ENCODE data around the gene RNF43.

Gene RNF43

GRCh38 chr17:58417300-58418092 lies at the start of gene RNF43:
RNF43 (minus strand) TSS chr17:58417534; CDS start chr17:58415577, 1,957 bp downstream.
- Histone ChIP-seq H4K20me1 (no peaks in the 10 kb centered on the region), H3K4me3 (peak within 1 kb of the TSS in 3 of 10 experiments; percentile 29 to 42 (median 40); a peak in 4 of 20 replicates), H3K27me3 (no peaks in the 10 kb centered on the region), H3K36me3 (no peaks in the 10 kb centered on the region), H3K4me1 (peaks cover 0 to 19% (median 12%) of the 10 kb centered on the region in 10 experiments; a peak in 16 of 20 replicates), H3K9me3 (replicated peaks in 1 of 11) (no peaks in the 10 kb centered on the region), H3K27ac (no peak within 1 kb of the TSS), H3K9ac (peak within 1 kb of the TSS in 4 of 11 experiments; percentile 0 to 40 (median 28); a peak in 5 of 22 replicates), H3K4me2 (peak within 1 kb of the TSS; percentile 34 to 78 (median 60); a peak in 21 of 22 replicates)
- TF ChIP-seq Cebpa-rat (IDR thresholded peaks at IDR 0.05), result no peak

GRCh38 chr17:58455491-58455890 lies 38.2 kb upstream of the RNF43 start:
- no peak overlapping the region for H3K9ac ChIP-seq
- H3K4me3 ChIP-seq, result no peak overlapping the region
- peaks cover 0 to 5% (median 0%) of the 10 kb centered on the region in 11 experiments; a peak in 2 of 22 replicates for H3K9me3 ChIP-seq (replicated peaks in 1 of 11)
- no peak overlapping the region for H3K4me2 ChIP-seq
- 0 out of 22 replicates have a peak, but pooled peaks cover 0 to 4% (median 0%) of the 10 kb centered on the region in 11 experiments for H3K36me3 ChIP-seq
- TF ChIP-seq Cebpa-rat (IDR thresholded peaks at IDR 0.05), result no peak
- H3K4me1 ChIP-seq, result no peaks in the 10 kb centered on the region
- no peaks in the 10 kb centered on the region for H3K27me3 ChIP-seq
- H4K20me1 ChIP-seq, result no peaks in the 10 kb centered on the region
- H3K27ac ChIP-seq, result no peak overlapping the region

GRCh38 chr17:58452738-58453137 lies 35.4 kb upstream of the RNF43 start:
- no peak overlapping the region for H3K4me3 ChIP-seq
- H3K9ac ChIP-seq, result no peak overlapping the region
- H4K20me1 ChIP-seq, result no peaks in the 10 kb centered on the region
- no peaks in the 10 kb centered on the region for H3K27me3 ChIP-seq
- H3K4me1 ChIP-seq, result no peaks in the 10 kb centered on the region
- no peak for TF ChIP-seq Cebpa-rat (IDR thresholded peaks at IDR 0.05)
- H3K27ac ChIP-seq, result no peak overlapping the region
- peaks cover 0 to 5% (median 0%) of the 10 kb centered on the region in 11 experiments; a peak in 2 of 22 replicates for H3K9me3 ChIP-seq (replicated peaks in 1 of 11)
- H3K4me2 ChIP-seq, result no peak overlapping the region
- H3K36me3 ChIP-seq, result 0 out of 22 replicates have a peak, but pooled peaks cover 0 to 4% (median 0%) of the 10 kb centered on the region in 11 experiments

GRCh38 chr17:58447039-58447975 lies 30.0 kb upstream of the RNF43 start:
- Histone ChIP-seq H3K9me3 (replicated peaks in 1 of 11) (0 out of 22 replicates have a peak, but pooled peaks cover 0 to 4% (median 0%) of the 10 kb centered on the region in 11 experiments), H3K4me1 (0 out of 20 replicates have a peak, but pooled peaks cover 0 to 4% (median 0%) of the 10 kb centered on the region in 10 experiments), H3K4me3 (no peak overlapping the region), H3K4me2 (no peak overlapping the region), H3K36me3 (no peaks in the 10 kb centered on the region), H3K9ac (0 out of 22 replicates have a peak overlapping the region, but pooled peaks of 1 of the 11 experiments have one; percentile 34), H3K27ac (no peak overlapping the region), H4K20me1 (no peaks in the 10 kb centered on the region), H3K27me3 (no peaks in the 10 kb centered on the region)
- no peak for TF ChIP-seq Cebpa-rat (IDR thresholded peaks at IDR 0.05)

- Histone ChIP-seq H3K4me1 (0 out of 20 replicates have a peak, but pooled peaks cover 0 to 4% (median 0%) of the 10 kb centered on the region in 10 experiments), H3K36me3 (no peaks in the 10 kb centered on the region), H3K4me3 (no peak overlapping the region), H3K9me3 (replicated peaks in 1 of 11) (0 out of 22 replicates have a peak, but pooled peaks cover 0 to 4% (median 0%) of the 10 kb centered on the region in 11 experiments), H3K4me2 (no peak overlapping the region), H4K20me1 (no peaks in the 10 kb centered on the region), H3K27me3 (no peaks in the 10 kb centered on the region), H3K9ac (no peak overlapping the region), H3K27ac (no peak overlapping the region)
- TF ChIP-seq Cebpa-rat (IDR thresholded peaks at IDR 0.05), result no peak
Observed at GRCh38 chr17:58446086-58446485, 28.8 kb upstream of the RNF43 start.

GRCh38 chr17:58436805-58437239 lies 19.5 kb upstream of the RNF43 start:
- Histone ChIP-seq H3K4me1 (no peaks in the 10 kb centered on the region), H3K27ac (no peak overlapping the region), H3K4me3 (no peak overlapping the region), H3K9ac (no peak overlapping the region), H3K4me2 (no peak overlapping the region), H3K27me3 (no peaks in the 10 kb centered on the region), H3K9me3 (replicated peaks in 1 of 11) (no peaks in the 10 kb centered on the region), H4K20me1 (no peaks in the 10 kb centered on the region), H3K36me3 (no peaks in the 10 kb centered on the region)
- TF ChIP-seq Cebpa-rat (IDR thresholded peaks at IDR 0.05), result no peak

GRCh38 chr17:58436245-58436644 lies 18.9 kb upstream of the RNF43 start:
- Histone ChIP-seq H3K4me2 (no peak overlapping the region), H3K27ac (no peak overlapping the region), H3K9ac (no peak overlapping the region), H4K20me1 (no peaks in the 10 kb centered on the region), H3K9me3 (replicated peaks in 1 of 11) (no peaks in the 10 kb centered on the region), H3K4me3 (no peak overlapping the region), H3K36me3 (no peaks in the 10 kb centered on the region), H3K27me3 (no peaks in the 10 kb centered on the region), H3K4me1 (no peaks in the 10 kb centered on the region)
- no peak for TF ChIP-seq Cebpa-rat (IDR thresholded peaks at IDR 0.05)

GRCh38 chr17:58432806-58433573 lies 15.7 kb upstream of the RNF43 start:
- Histone ChIP-seq H4K20me1 (no peaks in the 10 kb centered on the region), H3K27me3 (no peaks in the 10 kb centered on the region), H3K4me1 (no peaks in the 10 kb centered on the region), H3K9me3 (replicated peaks in 1 of 11) (no peaks in the 10 kb centered on the region), H3K9ac (no peak overlapping the region), H3K27ac (no peak overlapping the region), H3K4me3 (no peak overlapping the region), H3K4me2 (no peak overlapping the region), H3K36me3 (no peaks in the 10 kb centered on the region)
- no peak for TF ChIP-seq Cebpa-rat (IDR thresholded peaks at IDR 0.05)
